NCI-H2171 (cell line): ENCODE measurements around the gene CISD2.
"Not testable (repeated sequence)": the region's sequence is repeated elsewhere in the genome, so short reads cannot be mapped to it uniquely, and the experiment has no call there.

Source experiments
- DNase-seq: peaks from one replicate; lab custom pipeline; 2025; lab: John Stamatoyannopoulos, UW

The CISD2 gene, protein sequence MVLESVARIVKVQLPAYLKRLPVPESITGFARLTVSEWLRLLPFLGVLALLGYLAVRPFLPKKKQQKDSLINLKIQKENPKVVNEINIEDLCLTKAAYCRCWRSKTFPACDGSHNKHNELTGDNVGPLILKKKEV

DNA sequence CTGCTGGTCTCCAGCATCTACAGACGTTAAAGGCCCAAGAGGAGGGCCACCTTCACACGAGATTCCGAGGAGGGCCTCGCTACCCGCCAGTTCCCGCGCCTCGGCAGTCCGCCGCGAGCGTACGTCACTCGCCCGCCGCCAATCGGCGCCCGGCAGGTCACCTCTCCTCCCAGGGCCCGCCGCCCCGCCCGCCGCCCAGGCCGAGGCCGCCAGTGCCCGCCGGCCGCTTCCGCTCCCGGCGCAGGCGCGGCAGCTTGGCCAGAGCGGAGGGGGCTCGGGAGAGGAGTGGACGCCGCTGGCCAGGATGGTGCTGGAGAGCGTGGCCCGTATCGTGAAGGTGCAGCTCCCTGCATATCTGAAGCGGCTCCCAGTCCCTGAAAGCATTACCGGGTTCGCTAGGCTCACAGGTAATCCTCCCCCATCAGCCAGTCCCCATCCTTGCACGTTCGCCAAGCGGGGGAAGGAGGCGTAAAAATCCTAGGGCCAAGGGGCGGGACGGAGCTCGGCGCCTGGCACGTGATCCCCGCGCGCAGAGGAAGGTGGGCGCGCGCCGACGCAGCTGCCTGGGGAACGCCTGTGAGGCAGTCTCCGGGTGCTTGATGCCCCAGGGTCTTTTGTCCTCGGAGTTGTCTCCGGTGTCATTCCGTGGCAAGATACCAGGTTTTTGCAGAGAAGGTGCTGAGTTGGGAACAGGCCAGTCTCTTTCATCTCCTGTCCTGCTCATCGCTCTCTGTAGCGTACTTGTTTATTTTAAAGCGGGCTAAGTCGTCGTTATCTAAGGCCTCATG lies at the start of gene CISD2:
TSS of gene CISD2 (plus strand) at position 212 of the 788 bp plus-strand sequence. CDS start at position 305, 93 bp downstream.
- DNase-seq: peak; percentile 63

DNA sequence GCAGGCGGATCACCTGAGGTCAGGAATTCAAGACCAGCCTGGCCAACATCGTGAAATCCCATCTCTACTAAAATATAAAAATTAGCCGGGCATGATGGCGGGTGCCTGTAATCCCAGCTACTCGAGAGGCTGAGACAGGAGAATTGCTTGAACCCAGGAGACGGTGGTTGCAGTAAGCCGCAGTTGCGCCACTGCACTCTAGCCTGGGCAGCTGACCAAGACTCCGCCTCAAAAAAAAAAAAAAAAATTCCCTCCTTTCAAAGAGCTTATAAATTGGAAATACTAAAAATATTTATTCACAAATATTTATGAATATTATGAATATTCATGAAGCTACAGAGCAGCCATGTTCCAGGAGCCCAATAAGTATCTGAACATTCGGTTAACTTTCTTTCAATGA lies 49.7 kb upstream of the CISD2 start:
- not testable (repeated sequence) for DNase-seq

DNA sequence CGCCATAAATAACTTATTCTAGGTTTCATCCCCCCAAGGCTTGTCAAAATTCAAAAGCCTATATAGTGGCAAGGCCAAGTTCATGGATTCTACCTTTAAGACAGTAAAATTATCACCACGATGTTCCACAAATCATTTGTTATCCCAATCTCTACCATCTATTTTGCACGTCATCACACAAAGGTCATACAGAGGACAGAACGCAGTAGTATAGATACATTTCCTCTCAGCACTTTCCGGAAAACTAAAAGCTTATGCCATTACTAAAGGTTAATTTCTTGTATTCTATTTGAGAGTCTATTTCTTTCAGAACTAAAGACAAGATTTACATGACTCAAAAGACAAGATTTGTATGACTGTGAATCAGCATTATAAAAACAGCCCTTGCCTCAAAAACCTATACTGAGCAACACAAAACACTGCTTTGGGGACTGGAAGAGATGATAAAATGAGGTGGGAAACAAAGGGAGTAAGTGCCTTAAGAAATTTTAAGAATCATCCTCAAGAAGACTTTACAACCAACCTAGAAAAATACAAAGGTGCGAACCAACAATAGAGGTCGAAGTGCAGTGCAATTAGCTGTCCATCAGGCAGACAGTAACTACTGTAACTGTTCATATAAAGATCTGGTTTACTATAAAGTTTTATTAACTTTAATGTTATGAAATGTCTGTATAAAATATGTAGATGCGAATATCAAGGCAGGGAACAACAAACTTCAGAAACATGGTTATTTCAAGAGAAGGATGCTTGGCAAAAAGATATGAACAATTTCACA lies 49.0 kb upstream of the CISD2 start:
- DNase-seq: no peak

DNA sequence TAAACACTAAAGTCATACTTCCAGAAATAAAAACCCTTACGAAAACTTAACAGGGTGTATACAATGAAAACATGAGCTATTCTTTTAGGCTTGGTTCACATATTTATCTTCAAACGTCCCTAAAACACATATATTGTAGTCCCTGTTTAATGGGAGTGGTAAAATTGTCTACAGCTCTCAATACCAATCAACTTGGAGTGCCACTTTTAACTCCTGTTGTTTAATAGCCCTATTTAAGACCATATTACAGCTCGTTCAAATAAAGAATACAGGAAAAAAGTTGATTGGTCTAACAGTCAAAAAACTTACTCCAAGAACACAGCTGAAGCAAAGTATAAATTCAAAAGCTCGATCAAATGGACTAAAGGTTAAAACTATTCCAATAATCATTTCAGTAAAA lies 45.3 kb upstream of the CISD2 start:
- no peak for DNase-seq

DNA sequence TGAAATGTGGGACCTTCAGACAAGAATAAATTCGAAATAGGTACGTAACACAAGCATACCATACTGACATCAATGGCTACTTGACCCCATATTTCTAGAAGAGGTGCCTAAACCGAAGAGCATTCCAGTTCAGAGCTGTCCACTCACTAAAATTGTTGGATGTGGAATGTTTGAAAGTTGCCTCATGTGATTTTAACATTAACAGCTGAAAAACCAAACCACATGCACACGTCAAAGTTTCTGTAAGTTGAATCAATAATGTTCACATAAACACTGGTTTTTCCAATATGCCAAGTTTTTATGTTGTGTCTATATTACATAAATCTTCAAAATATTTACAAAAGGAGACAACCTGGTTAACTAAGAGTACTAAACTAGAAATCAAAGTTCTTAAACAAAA lies 44.9 kb upstream of the CISD2 start:
- no peak for DNase-seq

DNA sequence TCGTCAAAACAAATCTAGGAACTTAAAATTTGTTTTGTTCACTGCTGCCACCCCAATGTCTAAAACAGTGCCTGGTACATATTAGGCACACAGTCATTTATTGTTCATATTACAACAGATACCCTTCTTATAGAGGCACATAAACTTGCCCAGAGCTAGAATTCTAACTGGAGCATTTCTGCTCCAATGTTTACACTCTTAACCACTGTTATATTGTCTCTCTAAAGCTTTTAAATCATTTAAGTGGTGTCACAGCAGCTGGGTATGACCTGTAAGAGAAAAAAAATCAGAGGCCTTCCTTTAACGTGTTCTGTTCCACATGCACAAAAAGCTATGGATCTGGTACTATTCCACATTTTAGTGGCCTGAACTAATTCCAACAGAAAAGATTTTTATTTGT lies 44.4 kb upstream of the CISD2 start:
- no peak for DNase-seq

DNA sequence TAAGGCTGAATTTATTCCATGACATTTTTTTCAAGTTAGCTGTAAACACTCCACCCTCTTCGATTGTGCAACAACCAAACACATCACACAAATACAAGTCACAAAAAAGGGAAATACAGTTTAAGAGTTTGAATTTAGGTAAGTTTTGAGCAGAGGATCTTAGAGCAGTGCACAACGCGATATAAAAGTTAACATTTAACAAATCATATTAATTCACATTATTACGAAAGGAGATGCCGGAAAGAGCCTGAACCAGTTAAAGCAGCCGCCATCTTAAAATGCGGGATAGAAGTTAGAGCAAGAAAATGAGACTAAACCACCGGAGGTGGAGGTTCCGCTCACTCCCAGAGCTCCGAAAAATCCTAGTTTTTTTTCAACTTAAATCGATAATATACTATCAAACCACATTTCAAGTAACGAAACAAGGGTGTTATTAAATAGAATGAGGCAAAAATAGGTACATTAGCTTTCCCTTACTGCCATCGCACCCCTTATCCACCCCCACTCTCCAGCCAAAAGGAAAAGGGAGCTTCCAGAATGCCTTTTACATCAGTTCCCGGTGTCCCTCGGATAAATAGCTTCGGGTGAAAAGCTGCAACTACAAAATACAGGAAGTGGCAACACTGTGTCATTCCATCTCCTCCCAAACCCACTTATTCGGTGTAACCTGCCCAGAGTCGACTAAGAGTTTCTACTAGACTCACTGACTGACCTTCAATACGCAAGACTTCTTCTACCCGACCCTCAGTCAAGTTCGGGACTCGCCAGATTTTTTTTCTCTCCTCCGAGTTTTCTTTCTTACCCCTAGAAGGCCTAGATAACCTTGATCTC lies 43.3 kb upstream of the CISD2 start:
- DNase-seq: peak; percentile 2

DNA sequence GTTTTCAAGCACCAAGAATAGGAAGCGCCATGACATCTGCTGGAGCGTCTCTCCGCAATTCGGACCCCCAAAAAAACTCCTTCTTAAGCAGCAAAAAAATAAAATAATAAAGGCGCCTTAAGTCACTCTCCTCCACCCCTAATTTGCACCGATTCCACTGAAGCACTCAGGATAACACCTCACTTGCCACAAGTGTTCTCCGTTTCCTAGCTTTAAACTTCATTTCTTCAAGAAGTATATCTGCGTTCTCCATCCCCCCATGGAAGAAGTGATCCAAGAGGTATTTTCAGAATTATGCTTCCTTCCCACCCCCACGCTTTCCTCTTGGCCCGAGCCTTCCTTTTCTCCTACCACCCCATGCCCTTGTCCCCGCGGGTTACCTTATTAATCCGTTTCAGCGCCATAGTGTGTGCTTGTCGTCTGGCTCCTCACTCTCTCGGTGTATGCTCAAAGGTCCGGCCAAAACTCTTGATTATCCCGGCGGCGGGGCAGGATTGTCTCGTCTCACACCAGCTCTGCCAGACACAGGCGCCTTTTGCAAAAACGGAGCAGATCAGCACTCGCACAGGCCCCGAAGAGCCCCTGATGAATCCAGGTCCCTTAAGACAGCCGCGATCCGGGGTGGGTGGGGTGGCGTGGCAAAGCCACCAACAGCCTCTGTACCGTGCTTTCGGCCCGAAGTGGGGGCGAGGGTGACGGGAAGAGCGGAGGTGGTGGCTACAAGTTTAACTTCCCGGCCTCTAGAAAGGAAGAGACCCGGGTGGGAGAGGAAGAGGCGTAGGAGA lies 42.5 kb upstream of the CISD2 start:
- no peak for DNase-seq

DNA sequence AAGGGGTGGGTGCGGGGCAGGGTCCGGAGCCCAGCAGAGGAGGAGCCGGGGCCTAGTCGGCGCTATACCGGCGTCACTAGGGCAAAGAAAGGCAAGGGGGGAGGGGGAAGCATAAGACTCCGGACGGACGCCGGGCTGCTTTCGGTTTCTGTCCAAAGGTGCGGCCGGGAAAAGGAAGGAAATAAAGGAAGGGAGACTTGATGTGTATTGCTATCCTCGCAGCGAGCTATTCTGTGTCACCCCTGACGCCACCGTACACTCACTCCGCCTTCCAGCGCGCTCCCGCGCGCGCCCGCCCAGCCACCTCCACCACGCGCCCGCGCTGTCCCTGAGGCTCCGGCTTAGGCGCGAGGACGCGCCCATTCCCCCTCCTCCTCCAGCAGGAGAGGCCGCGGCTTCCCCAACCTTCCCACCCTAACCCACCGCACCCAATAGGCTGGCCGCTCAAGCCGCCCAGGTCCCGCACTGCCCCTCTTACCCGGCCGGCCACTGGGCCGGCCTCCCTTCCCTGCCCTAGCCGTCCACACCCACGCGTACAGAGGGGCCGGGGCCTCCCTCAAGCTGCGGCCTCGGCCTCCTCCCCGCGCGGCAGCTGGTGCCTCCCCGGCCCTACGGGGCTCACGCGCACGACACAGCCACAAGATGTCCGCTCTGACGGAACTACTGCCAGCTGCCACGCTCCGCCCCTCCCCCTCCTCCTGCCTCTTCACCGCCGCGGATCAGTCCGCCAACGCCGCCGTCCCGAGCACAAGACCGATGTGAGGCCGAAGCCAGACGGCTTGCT lies 41.7 kb upstream of the CISD2 start, which contains the start of gene UBE2D3:
TSS of gene UBE2D3 (minus strand) at position 662 of the 784 bp plus-strand sequence. CDS start 1,043 bp downstream, outside the sequence.
- DNase-seq: peak; percentile 69

DNA sequence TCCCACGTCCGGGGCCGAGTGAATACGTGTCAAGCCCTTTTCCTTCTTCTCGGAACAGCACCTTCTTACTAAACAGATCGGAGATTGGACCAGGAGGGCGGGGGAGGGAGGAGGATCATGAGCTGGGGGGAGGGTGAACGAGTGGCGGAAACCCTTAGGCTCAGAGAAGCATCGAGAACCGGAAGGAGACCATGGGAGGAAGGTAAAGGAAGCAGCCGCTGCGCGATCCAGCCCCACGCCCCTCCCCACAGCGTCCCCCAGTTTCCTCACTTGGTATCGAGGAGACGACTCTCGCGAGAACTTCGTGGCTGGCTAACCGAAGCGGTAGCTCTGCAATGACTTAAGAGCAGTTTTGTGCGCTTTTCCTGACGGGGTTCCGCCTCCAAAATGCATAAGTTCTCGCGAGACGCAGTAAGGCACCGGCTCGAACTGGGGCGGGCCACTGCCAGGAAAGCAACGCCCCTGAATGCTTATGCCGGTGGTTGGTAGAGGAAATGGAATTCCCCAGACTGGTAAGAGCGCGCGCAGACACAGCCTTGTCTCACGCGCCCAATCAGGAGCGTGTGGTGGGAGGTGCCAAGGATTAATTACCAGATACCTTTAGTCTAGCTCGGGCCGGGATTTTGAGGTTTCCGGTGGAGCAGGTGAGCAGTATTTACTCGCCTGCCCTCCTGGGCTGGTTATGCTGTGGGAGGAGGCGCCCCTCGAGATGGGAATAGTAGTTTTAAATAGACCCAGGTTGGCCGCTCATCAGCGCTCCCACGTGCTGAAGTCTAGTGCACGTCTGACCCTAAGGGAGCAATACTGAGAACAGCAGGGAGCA lies 40.9 kb upstream of the CISD2 start:
- DNase-seq: peak; percentile 93

DNA sequence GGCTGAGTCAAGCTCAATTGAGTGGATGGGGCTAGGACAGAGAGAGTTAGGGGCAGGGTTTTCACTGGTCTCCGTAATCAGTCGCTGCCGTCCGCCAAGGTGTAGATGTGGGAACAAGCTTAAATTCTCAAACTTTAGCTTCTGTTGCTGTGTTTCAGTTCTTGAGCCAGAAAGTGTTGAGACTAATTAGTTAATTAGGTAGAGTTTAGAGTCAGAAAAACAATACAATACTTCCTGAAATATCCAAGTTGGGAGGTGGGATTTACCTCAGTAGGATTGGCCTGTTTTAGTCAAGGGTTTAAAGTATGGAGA lies 40.3 kb upstream of the CISD2 start:
- DNase-seq: no peak

DNA sequence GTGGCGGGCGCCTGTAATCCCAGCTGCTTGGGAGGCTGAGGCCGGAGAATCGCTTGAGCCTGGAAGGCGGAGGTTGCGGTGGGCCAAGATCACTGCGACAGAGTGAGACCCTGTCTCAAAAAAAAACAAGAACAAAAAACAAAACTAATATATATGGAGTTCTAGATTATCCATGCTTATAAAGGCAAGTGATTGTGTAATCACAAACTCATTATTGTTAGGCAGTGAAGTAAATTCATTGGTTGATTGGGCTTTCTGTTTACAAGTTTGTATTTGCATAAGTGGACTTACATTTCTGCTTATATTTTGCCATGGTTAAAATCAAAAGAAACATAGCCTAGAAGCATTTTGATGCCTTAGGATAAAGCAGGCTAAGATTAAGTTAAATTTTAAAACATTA lies 39.0 kb upstream of the CISD2 start:
- no peak for DNase-seq

DNA sequence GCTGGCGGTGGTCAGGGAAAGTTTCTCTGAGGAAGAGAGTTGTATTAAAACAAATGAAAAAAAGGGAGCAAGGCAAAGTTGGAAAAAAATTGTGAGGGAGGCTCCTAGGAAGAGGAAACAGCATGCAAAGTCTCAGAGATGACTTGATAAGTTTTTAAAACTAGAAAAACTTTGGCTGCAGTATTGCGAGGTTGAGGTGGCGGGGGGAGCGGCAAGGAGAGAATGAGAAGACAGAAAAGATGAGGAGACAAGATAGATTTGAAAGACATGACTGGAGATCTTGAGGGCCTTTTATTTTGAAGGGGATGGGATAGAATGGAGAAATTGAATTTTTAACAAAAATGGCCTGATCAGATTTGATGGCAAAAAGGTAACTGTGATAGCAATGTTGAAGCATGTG lies 36.7 kb upstream of the CISD2 start:
- DNase-seq: no peak

DNA sequence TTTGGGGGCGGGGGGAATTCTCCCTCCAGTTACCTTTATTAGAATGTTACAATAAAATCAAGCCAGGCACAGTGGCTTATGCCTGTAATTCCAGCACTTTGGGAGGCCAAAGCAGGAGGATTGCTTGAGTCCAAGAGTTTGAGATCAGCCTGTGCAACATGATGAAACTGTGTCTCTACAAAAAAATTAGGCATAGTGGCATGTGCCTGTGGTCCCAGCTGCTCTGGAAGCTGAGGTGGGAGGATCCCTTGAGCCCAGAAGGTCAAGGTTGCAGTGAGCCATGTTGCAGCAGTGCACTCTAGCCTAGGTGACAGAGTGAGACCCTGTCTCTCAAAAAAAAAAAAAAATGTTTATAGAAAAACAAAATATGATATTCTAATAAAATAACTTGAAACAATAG lies 36.1 kb upstream of the CISD2 start:
- no peak for DNase-seq

DNA sequence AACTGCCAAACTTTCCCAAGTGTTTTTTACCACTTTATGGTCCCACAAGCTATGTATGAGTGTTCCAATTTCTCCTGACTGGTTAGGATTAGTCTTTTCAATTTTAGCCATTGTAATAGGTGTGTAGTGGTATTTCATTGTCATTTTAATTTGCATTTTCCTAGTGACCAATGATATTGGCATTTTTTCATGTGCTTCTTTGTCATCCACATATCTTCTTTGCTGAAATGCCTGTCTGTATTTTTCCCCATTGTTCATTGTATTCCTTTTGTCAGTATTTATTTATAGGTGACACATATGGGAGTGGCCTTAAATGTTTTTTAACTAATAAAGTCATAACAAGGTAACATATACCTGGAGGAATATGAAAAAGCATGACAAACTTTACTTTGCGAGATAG lies 32.2 kb upstream of the CISD2 start:
- DNase-seq: no peak

DNA sequence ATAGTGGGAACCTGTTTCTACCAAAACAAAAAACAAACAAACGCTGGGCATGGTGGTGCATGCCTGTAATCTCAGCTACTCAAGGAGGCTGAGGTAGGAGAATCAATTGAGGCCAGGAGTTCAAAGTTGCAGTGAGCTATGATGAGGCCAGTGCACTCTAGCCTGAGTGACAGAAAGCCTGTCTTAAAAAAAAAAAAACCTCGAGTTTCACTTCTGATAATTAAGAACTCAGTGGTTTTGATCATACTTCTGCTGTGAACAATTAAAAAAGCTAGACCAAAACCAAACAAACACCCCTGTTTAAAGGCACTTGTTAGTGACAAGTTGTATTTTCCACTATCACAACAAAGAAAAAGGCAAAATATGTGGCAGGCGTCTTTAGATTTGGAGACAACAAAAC lies 26.4 kb upstream of the CISD2 start:
- no peak for DNase-seq

DNA sequence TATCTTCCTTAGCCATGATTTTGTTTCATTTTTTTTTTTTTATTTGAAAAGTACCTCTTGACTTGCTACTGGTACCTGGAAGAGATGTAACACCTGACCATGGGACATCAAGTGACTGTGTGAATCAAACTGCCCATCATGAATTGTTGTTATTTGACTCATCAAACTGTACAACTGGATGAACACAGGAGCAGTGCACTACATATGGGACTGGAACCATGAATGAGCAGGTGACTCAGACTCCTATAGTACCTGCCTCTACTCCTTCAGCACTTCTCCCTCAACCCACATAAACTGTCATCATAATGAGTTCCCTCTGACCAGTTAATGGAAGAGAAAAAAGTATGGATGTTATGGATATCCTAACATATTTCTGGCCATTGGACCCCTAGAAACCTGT lies 25.5 kb upstream of the CISD2 start:
- no peak for DNase-seq

DNA sequence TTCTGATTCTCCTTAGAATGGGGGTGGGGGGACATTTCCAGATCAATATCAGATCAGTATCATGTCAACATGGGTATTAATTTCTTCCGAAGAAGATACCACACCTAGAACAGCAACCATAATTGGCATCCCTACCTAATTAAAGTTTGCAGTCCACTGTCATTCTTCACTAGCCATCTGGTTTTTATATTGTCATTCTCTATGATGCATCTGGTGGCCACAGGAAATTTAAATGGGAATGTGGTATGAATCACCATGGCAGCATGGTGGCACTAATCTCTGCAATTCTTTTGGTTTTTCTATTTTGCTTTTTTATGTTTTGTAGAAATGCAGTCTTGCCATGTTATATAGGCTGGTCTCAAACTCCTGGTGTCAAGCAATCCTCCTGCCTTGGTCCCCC lies 24.9 kb upstream of the CISD2 start:
- DNase-seq: no peak

DNA sequence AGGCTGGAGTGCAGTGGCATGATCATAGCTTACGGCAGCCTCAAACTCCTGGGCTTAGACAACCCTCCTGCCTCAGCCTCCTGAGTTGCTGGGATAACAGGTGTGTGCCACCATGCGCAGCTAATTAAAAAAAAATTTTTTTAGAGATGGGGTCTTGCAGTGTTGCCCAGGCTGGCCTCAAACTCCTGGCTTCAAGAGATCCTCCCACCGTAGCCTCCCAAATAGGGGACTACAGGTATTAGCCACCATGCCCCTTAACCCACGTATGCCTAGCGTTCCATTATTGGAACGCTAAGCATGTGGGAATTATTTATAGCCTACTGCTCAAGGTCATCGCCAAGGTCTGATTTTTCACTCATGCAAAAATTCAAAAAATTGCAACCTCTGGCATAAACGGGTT lies 21.1 kb upstream of the CISD2 start:
- no peak for DNase-seq

DNA sequence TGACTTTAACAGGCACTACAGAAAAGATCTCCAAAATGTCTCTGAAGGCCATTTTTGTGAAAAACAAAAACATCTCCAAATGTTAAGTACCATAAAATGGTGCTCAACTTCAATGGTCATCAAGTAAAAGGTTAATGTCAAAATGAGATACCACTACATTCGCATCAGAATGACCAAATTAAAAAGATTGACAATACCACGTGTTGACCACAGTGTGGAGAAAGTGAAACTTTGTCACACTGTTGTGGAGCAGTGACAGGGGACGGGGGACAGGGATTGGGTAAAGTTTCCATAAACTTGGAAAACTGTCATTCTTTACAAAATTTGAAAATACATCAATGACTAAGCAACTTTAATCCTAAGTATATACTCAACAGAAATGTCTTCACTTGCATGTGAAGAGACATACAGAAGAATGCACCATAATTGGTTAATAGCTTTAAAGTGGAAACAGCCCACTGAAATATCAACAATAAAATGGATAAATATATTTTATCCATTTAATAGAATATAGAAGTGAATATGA lies 19.1 kb upstream of the CISD2 start:
- DNase-seq: no peak
